Prostate gland (tissue), 2 donors: ENCODE measurements around the gene FCHSD2.

Source experiments
- POLR2A ChIP-seq: fragments of 450-650 bp; IDR thresholded peaks from one replicate; pipeline ENCODE4 v1.6.1; 2016; ENCODE audit warnings: antibody characterized with exemption, mild to moderate bottlenecking
- TF ChIP-seq, protein P1 (sequence below), 4 experiments: fragments of 200-600 bp in 2 of 4; fragments of 450-650 bp in 2 of 4; sonication (generic) in 2 of 4; IDR thresholded peaks; 1 replicate in 3 of 4; 2 replicates in 1 of 4; pipeline ENCODE4 v1.5.1; 2016 to 2019; ENCODE audit warnings: antibody characterized with exemption in 4 of 4, mild to moderate bottlenecking in 2 of 4, moderate library complexity in 2 of 4

DNA sequence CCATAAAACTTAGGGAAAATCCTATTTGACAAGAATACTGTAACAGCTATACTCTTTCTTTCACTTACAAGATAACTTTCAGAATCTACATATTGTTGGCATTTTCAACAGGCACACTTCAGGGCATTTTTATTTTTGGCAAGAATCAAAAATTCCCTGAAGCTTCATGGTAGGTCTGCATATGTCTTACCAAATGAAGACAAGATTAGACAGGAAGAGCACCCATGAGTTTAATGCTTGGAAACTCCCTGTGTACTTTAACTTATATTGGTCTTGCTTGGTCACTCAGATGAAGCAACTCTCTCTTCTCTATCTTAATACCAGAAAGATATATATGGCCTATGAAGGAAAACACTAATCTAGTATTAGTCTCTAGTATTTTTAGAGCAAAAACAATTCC is 190.2 kb downstream of the FCHSD2 start:
- TF ChIP-seq, protein P1, sequence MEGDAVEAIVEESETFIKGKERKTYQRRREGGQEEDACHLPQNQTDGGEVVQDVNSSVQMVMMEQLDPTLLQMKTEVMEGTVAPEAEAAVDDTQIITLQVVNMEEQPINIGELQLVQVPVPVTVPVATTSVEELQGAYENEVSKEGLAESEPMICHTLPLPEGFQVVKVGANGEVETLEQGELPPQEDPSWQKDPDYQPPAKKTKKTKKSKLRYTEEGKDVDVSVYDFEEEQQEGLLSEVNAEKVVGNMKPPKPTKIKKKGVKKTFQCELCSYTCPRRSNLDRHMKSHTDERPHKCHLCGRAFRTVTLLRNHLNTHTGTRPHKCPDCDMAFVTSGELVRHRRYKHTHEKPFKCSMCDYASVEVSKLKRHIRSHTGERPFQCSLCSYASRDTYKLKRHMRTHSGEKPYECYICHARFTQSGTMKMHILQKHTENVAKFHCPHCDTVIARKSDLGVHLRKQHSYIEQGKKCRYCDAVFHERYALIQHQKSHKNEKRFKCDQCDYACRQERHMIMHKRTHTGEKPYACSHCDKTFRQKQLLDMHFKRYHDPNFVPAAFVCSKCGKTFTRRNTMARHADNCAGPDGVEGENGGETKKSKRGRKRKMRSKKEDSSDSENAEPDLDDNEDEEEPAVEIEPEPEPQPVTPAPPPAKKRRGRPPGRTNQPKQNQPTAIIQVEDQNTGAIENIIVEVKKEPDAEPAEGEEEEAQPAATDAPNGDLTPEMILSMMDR (IDR thresholded peaks at IDR 0.05) = no peak
- TF ChIP-seq POLR2A = no peak
